ENCODE measurements around the gene CNGB1. TPM values are rescaled to one million over a fixed set of nuclear protein-coding genes. Genes with fewer than 3 reads are reported as not detected.
"Not testable (repeated sequence)": the region's sequence is repeated elsewhere in the genome, so short reads cannot be mapped to it uniquely, and the experiment has no call there.

The CNGB1 gene
- total and polyA plus RNA-seq, 2 donors from 2014 or later, result not detected

DNA sequence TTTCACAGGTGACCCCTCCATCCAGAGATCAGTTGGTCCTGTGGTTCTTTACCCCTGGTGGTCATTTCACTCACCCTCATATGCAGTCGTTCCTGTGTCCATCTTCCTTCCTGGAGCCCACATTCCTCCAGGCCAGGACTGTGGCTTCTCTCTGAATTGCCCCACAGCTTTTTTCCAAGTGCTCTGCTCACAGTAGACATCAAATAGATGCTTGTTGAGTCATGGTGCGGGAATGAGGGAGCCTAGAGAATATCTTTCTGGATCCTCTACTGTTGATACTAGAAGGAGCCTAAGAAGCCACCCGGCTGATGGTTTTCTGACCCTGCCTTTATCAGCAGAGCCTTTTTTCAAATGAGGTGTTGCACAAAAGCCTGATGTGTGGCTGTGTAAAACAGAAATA, 40.7 kb upstream of the CNGB1 start:
- no peak overlapping the region for H3K4me3 ChIP-seq (ENCODE audit: low read length in 3 of 3)
- H3K4me1 ChIP-seq (ENCODE audit: control insufficient read depth in 2 of 3, insufficient read depth in 2 of 3, low read depth in 1 of 3, low read length in 3 of 3), result no peaks in the 10 kb centered on the region
- H3K27me3 ChIP-seq (ENCODE audit: control insufficient read depth, insufficient read depth, low read length), result no peaks in the 10 kb centered on the region
- no peak overlapping the region for H3K27ac ChIP-seq (ENCODE audit: low read depth in 2 of 2, low read length in 2 of 2)
- H3K9me3 ChIP-seq (ENCODE audit: control insufficient read depth in 2 of 3, insufficient read depth in 1 of 3, low read length in 3 of 3), result no peaks in the 10 kb centered on the region
- DNase-seq (no peak), FAIRE-seq (no peak)
- TF ChIP-seq CTCF (IDR thresholded peaks at IDR 0.05; ENCODE audit: borderline replicate concordance, extremely low read depth, insufficient read depth), result no peak
- intact Hi-C loops (cut with DNase I), result no loop called here
- no peak overlapping the region for H3K9ac ChIP-seq (ENCODE audit: low read length in 3 of 3)
- peaks cover 0 to 10% (median 0%) of the 10 kb centered on the region in 3 donors for H3K36me3 ChIP-seq (ENCODE audit: control insufficient read depth in 2 of 3, insufficient read depth in 3 of 3, low read length in 3 of 3)

GRCh38 chr16:58010886-58011285, 40.0 kb upstream of the CNGB1 start:
- no peak for TF ChIP-seq CTCF (IDR thresholded peaks at IDR 0.05; ENCODE audit: borderline replicate concordance, extremely low read depth, insufficient read depth)
- Histone ChIP-seq H3K27me3 (ENCODE audit: control insufficient read depth, insufficient read depth, low read length) (no peaks in the 10 kb centered on the region), H3K36me3 (ENCODE audit: control insufficient read depth in 2 of 3, insufficient read depth in 3 of 3, low read length in 3 of 3) (peaks cover 0 to 10% (median 0%) of the 10 kb centered on the region in 3 donors), H3K9me3 (ENCODE audit: control insufficient read depth in 2 of 3, insufficient read depth in 1 of 3, low read length in 3 of 3) (no peaks in the 10 kb centered on the region), H3K9ac (ENCODE audit: low read length in 3 of 3) (no peak overlapping the region), H3K27ac (ENCODE audit: low read depth in 2 of 2, low read length in 2 of 2) (no peak overlapping the region), H3K4me3 (ENCODE audit: low read length in 3 of 3) (no peak overlapping the region), H3K4me1 (ENCODE audit: control insufficient read depth in 2 of 3, insufficient read depth in 2 of 3, low read depth in 1 of 3, low read length in 3 of 3) (no peaks in the 10 kb centered on the region)
- intact Hi-C loops (cut with DNase I), result no loop called here
- FAIRE-seq (no peak), DNase-seq (no peak)

DNA sequence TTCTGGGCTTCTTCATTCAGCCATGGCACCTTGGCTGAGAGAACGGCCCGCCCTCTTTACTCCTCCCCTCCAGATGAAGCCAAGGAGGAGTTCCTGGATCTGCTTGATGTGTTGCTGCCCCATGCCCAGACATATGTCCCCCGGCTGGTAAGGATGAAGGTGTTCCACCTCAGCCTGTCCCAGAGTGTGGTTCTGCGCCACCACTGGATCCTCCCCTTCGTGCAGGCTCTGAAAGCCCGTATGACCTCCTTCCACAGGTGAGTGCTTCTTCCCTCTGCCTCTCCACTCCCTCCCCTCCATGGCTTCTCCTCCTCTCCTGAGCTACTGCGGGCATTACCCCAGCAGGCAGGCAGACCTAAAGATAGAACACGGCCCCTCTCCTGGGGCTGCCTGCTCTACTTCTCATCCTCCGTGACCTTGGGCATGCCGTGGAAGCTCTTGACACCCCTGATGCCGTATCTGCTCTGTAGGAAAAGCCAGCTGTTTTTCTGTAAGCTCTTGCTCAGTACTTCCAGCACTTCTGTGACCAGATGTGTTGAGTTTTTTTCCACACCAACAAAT, 39.0 kb upstream of the CNGB1 start:
- no peak for TF ChIP-seq CTCF (IDR thresholded peaks at IDR 0.05; ENCODE audit: borderline replicate concordance, extremely low read depth, insufficient read depth)
- Histone ChIP-seq H3K4me3 (ENCODE audit: low read length in 3 of 3) (no peak overlapping the region), H3K36me3 (ENCODE audit: control insufficient read depth in 2 of 3, insufficient read depth in 3 of 3, low read length in 3 of 3) (peaks cover 0 to 10% (median 0%) of the 10 kb centered on the region in 3 donors), H3K9ac (ENCODE audit: low read length in 3 of 3) (no peak overlapping the region), H3K27ac (ENCODE audit: low read depth in 2 of 2, low read length in 2 of 2) (no peak overlapping the region), H3K27me3 (ENCODE audit: control insufficient read depth, insufficient read depth, low read length) (no peaks in the 10 kb centered on the region), H3K9me3 (ENCODE audit: control insufficient read depth in 2 of 3, insufficient read depth in 1 of 3, low read length in 3 of 3) (no peaks in the 10 kb centered on the region), H3K4me1 (ENCODE audit: control insufficient read depth in 2 of 3, insufficient read depth in 2 of 3, low read depth in 1 of 3, low read length in 3 of 3) (no peaks in the 10 kb centered on the region)
- intact Hi-C loops (cut with DNase I), result loop anchor here (10.0 kb wide), 1 partner anchor 435 kb away; no protein-coding TSS in a partner anchor
- FAIRE-seq (no peak), DNase-seq (peak in 3 of 5 donors; percentile 48 to 55 (median 52))

- not testable (repeated sequence) for H3K4me1 ChIP-seq (ENCODE audit: control insufficient read depth in 2 of 3, insufficient read depth in 2 of 3, low read depth in 1 of 3, low read length in 3 of 3); H3K4me3 ChIP-seq (ENCODE audit: low read length in 3 of 3); H3K9me3 ChIP-seq (ENCODE audit: control insufficient read depth in 2 of 3, insufficient read depth in 1 of 3, low read length in 3 of 3); H3K27ac ChIP-seq (ENCODE audit: low read depth in 2 of 2, low read length in 2 of 2); H3K27me3 ChIP-seq (ENCODE audit: control insufficient read depth, insufficient read depth, low read length); H3K9ac ChIP-seq (ENCODE audit: low read length in 3 of 3); FAIRE-seq; H3K36me3 ChIP-seq (ENCODE audit: control insufficient read depth in 2 of 3, insufficient read depth in 3 of 3, low read length in 3 of 3)
- peak in 2 of 5 donors; percentile 35 to 54 for DNase-seq
- intact Hi-C loops (cut with DNase I), result loop anchor here (10.0 kb wide), 1 partner anchor 430 kb away; no protein-coding TSS in a partner anchor
Measured at GRCh38 chr16:58004736-58005135, 33.8 kb upstream of the CNGB1 start.
